Measurements from ENCODE around the gene JMJD8.

DNA sequence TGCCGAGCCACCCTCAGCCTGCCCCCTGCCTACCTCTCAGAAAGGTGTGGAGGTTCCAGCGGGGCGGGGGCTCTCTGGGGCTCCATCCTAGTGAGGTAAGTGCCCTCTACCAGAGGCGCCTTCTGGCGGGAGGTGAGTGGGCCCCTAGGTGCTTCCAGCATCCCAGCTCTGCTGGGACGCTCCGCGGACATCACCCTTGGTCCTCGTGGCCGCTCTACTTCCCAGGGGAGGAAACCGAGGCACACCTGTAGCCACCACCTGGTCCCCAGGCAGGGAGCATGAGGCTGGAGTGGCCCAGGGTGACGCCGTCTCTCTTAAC, 41.1 kb downstream of the JMJD8 start:
- TF ChIP-seq, protein P1, sequence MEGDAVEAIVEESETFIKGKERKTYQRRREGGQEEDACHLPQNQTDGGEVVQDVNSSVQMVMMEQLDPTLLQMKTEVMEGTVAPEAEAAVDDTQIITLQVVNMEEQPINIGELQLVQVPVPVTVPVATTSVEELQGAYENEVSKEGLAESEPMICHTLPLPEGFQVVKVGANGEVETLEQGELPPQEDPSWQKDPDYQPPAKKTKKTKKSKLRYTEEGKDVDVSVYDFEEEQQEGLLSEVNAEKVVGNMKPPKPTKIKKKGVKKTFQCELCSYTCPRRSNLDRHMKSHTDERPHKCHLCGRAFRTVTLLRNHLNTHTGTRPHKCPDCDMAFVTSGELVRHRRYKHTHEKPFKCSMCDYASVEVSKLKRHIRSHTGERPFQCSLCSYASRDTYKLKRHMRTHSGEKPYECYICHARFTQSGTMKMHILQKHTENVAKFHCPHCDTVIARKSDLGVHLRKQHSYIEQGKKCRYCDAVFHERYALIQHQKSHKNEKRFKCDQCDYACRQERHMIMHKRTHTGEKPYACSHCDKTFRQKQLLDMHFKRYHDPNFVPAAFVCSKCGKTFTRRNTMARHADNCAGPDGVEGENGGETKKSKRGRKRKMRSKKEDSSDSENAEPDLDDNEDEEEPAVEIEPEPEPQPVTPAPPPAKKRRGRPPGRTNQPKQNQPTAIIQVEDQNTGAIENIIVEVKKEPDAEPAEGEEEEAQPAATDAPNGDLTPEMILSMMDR (IDR thresholded peaks at IDR 0.05) = no peak
- TF ChIP-seq EP300 (IDR thresholded peaks at IDR 0.05) = no peak
- TF ChIP-seq POLR2A (IDR thresholded peaks at IDR 0.05) = no peak

All from ovary (tissue), 3 donors.